HG03378 (cell line): Measurements from ENCODE around the gene LHX5.

Experiments
- ATAC-seq: cut with Tn5 transposase; IDR thresholded peaks from one replicate; pipeline ENCODE4 v1.9.1; 2021; ENCODE audit warnings: mild to moderate bottlenecking, moderate library complexity; ENCODE audit not compliant: unreplicated experiment

Gene LHX5

DNA sequence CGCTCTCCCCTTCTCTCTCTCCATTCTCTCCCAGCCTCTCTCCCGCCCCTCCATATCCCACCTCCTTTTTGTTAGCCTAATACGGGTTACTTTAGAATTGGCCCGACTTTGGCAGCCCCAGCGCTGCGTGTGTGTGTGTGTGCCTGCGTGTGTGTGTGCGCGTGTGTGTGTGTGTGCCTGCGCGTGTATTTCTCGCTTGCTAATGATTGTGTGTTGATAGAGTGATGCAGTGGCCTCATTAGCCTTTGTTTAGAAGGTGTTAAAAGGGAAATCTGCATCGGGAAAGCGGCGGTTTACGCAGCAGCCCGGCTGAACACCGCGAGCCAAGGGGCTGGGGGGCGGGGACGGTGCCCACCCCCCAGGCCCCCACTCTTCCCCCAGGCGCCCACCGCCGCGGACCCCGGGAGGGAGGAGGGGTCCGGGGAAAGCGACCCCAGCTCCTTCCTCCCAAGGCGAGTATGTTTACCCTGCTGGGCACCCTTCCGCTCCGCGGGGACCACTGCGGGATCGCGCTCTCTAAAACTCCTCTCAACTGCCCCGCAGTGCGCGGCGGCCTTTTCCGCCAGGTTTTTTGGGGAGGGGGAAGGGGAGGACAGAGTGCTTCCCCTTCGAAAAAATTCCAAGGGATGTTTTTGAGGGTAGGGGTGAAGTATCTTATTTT, 6.8 kb upstream of the LHX5 start:
- ATAC-seq, result no peak

- ATAC-seq, result no peak
These were observed 6.2 kb upstream of the LHX5 start for GRCh38 chr12:113477842-113478215.

DNA sequence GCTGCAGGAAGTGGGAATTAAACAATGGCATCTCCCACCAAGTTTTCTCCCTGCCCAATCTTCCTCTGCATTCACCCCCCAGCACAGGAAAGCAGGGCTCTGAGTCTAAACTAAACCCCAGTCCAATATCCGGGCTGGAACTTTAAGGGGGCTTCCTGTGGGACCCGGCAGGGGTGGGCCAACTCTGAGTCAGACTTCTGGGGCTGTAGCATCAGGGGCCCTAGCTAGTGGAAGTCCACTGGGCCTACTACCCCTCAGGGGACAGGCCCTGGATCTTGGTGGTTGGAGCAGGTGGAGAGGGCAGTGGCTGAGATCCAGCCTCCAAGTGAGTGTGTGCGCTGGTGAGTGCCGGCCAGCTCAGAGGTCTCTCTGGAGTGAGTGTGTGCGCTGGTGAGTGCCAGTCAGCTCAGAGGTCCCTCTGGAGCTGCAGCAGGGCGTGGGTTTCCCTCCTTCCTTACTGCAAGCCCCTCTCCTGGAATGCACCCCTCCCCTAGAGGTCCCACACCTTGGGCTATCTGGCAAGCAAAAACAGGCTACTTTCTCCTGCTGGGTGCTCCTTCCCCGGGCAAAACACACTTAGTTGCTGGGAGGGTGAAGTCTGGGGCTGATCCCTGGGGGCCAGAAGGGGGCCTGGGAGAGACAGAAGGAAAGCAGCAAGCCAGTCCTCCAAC, 5.6 kb upstream of the LHX5 start:
- no peak for ATAC-seq

- ATAC-seq, result no peak
These were observed 4.7 kb upstream of the LHX5 start for GRCh38 chr12:113476176-113476986.

DNA sequence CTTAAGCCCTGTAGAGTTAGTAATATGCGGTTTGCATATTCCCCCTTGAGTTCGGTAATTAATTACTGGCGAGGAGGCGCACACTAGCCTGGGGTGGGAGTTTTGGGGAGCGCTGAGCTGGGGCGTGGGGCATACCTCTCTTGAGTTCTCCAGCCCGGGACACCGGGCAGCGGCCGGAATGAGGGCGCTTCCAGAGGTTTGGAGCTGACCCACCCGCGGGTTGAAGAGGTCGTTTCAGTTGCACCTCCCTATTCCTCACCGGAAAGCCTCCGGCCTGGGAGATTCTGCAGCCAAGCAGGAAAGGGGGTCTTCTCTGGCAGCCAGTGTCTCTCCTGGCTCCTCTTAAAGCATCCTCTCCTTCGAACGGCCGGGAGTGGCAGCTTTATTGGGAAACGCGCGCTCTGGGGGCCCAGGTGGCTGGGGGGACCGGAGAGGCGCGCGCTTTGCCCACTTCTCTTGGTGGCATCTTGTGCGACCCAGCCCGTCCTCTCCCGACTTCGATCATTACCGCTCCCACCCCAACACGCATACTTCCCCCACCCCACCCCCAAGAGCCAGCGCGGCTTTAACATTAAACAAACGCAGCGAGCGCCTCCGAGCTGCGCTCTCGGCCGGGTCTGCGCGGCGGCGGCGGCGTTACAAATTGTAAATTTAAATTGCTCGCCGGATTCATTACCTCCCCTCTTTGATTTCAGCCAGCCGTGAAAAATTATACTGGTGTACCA, 3.9 kb upstream of the LHX5 start:
- no peak for ATAC-seq

DNA sequence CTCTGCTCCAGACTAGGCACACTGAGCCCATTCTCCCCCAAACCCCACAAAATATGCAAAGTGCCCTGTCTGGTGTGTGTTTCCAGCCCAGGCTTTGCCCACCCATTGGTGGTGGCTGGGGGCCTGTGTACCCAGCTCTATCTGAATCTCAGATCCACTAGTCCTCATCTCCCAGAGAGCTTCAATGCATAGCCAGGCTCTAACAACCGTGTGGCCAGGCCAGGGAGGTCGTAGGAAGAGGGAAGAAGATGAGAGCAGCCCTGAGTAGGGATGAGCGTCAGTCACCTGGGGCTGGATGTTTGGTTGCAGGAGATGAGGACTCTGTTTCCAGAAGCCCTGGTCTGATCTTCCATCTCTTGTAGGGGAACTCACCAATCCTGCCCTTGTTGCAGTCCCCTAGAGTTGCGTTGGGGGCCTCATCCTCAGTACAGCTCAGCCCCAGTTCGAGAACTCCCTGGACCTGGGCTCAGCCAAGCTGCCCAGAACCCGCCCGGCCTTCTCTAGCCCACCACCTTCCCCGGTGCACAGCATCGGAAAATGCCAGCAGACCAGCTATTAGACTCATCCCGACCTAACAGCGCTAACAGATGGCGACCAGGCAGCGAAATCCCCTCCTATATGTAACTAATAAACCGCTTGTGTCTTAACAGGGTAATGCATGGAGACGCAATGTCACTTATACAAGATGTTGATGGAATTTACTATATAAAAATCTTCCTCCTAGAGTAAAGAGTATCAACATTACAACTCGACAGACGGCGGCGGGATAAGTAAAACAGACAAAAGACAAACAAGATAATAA, 3.2 kb upstream of the LHX5 start:
- ATAC-seq, result no peak

- no peak for ATAC-seq
These were observed 2.3 kb upstream of the LHX5 start for GRCh38 chr12:113473942-113474341.

GRCh38 chr12:113473400-113473799, 1.7 kb upstream of the LHX5 start:
- ATAC-seq, result no peak

GRCh38 chr12:113472191-113473121, 785 bp upstream of the LHX5 start:
- ATAC-seq, result no peak

- no peak for ATAC-seq
These were observed 626 bp downstream of the LHX5 start for GRCh38 chr12:113470871-113471618.

- ATAC-seq, result no peak
These were observed 1.5 kb downstream of the LHX5 start for GRCh38 chr12:113469949-113470743.

DNA sequence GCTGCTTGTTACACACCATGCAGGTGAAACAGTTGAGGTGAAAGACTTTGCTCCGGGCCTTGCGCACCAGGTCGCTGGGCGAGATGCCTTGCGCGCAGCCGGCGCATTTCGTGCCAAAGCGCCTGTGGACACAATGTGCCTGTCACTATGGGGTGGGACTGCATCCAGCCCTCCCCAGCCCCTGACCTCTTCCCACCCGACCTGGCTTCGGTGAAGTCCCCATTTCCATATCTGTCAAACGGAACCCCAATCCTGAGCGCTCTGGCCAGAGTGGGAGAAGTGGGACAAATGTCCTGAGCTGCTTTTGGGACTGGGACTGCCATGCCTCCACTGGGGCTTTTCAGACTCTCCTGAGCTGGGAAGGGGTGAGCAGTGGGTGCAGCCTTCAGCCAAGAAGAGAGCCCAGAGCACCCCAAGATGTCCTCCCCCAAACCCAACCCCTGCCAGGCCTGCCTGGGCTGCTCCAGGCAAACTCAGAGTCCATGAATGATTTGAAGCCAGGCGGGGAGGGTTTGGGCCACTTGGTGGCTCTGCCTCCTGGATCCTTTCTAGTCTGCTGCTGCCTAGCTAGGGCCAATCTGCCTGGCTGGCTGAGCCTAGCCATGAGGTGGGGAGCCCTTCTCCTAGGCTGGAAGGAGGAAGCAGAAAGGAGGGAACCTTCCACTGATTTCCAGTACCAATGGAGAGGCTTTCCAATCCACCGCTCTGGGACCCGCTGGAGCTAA, 2.3 kb downstream of the LHX5 start:
- ATAC-seq, result no peak

DNA sequence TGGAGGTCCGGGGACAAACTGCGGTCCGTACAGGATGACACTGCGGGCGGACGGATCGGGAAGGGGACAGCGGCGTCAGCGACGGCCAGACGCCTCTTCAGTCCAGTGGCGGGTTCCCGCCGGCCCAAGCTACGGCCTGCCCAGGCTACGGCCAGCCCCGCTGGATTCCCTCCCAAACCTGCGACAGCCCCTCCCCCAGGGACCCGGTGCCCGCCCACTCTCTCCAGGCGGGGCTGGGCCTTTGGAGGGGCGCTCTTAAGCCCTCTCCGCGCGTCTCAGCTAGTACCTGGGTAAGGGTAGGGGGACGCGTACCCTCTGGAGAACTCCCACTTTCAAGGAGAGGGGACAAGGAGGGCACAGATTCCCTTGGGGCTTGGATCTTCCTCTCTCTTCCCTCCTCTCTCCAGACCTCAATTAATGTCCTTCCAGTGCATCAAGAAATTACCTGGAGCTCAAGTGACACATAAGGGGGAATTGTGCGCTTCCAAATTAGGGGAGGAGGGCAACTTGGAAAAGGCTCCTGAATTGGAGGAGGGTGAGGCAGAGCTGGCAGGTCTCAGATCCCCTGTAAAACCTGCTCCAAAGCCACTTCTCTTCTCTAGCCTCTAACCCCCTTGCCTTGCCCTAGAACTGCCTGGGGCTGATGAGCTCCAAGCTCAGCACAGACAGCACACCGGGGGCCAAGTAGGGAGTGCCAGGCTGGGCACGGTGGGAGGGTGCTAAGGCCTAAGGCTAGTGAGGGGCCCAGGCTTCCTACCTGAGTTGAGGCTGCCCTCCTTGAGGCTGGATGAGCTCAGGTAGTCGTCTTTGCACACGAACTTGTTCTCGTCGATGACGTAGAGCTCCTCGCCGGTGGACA, 3.1 kb downstream of the LHX5 start:
- ATAC-seq, result no peak

DNA sequence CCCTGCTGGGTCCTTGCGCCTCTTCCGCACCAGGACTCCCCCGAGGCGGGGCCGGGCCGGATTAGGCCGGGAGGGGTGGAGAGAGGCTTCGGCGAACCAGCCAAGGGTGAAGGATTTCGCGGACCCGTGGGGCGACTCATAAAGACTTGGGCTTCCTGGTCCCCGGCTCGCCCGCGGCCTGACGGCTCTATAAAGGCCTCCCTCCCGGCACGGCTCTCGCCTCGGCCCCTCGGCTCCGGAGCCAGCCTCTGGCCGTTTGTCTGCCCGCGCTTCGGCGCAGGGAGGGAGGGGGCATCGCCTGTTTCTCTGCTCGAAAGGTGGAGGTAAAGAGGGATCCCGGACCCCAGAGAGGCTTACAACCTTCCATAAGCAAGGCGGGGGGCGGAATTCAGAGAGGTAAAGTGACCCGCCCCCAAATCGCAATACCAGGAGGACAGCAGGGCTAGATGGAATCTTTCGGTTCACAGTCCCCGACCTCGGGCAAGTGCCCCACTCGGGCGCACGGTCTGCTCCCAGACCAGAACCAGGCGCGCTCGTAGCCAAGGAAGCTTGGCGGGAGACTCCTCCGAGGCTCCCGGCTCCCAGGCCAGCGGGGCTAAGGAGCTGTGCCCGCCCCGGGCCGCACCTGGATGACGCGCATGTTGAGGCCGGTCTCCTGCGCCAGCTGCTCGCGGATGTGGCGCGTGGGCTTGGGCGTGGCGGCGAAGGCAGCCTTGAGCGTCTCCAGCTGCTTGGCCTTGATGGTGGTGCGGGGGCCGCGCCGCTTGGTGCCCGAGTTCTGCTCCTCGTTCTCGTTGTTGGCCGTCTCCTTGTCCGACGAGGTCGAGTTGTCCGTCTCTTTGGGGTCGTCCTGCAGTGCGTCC, 3.9 kb downstream of the LHX5 start:
- no peak for ATAC-seq

GRCh38 chr12:113467142-113467501, 4.5 kb downstream of the LHX5 start:
- ATAC-seq, result no peak
